HG03521 (cell line): ENCODE data around the gene PDCD2L.
"Not testable (repeated sequence)": the region's sequence is repeated elsewhere in the genome, so short reads cannot be mapped to it uniquely, and the experiment has no call there.

Experiments
- ATAC-seq: cut with Tn5 transposase; IDR thresholded peaks from one replicate; pipeline ENCODE4 v1.9.1; 2021; ENCODE audit warnings: mild to moderate bottlenecking, moderate library complexity; ENCODE audit not compliant: unreplicated experiment

Gene PDCD2L

DNA sequence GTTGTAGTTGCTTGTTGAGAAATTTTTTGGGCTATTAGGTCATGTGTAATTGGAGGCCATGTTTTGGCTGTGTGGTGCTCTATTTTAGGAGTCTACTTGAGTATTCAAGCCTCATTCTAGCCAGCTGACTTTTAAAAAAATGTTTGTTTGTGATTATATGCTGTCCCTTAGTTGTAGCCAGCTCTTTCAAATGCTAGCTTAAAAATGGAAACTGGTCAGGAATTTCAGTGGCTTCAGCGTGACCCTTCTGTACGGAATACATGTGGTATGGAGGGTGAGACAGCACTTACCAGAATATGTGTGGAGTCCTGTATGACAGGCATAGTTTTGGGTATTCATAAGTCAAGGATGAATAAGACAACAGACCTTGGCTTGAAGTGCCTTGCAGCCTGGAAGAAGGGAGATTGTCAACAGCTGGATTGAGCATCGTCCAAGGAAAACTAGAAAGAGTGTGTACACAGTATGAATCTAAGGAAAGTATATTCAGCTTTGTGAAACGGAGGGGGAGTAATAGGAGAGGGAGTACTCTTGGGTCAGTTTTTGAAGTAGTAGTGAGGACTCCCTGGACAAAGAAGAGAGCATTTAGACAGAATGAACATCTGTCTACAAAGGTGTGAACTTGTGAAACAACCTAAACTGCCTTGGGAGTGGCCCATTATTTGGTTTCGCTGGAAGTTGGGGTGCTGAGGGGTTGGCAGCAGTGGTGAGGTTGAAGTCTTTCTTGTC, 57.3 kb downstream of the PDCD2L start:
- no peak for ATAC-seq

DNA sequence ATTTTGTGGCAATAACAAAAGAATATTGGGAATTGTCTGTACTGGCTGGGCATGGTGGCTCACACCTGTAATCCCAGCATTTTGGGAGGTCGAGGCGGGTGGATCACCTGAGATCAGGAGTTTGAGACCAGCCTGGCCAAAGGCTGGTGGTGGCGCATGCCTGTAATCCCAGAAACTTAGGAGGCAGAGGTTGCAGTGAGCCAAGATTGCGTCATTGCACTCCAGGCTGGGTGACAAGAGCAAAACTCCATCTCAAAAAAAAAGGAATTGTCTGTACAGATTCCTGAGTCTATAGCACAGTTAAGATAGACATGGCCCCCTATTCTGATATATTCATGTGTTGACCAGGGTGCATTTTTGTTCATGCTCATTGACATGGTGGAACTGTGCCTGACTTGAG, 60.6 kb downstream of the PDCD2L start:
- not testable (repeated sequence) for ATAC-seq

DNA sequence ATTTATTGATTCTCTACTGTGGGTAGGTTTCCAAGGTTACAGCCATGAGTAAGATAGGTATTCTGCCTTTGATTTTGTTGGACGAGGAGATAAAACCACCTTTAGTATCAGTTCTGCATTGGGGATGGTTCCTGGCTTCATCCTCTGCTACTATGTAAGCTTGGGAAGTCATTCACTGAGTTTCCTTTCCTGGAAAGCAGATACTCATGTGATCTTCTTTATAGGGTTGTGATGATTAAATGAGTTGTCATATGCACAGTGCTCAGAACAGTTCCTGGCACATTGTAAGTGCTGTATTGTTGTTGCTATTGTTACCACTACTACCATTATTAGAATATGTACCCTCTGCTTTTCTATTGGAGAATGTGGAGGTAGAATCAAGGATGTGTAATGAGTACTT, 64.2 kb downstream of the PDCD2L start:
- ATAC-seq = no peak

DNA sequence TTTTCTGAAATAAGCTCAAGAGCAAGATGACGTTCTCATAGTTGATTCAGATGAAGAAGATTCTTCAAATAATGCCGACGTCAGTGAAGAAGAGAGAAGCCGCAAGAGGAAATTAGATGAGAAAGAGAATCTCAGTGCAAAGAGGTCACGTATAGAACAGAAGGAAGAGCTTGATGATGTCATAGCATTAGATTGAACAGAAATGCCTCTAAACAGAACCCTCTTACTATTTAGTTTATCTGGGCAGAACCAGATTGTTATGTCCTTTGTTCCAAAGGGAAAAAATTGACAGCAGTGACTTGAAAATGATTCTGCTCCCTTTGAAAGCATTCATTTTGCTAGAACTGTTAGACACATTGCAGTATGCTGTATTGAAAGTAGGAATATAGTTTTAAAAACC, 64.8 kb downstream of the PDCD2L start:
- not testable (repeated sequence) for ATAC-seq

DNA sequence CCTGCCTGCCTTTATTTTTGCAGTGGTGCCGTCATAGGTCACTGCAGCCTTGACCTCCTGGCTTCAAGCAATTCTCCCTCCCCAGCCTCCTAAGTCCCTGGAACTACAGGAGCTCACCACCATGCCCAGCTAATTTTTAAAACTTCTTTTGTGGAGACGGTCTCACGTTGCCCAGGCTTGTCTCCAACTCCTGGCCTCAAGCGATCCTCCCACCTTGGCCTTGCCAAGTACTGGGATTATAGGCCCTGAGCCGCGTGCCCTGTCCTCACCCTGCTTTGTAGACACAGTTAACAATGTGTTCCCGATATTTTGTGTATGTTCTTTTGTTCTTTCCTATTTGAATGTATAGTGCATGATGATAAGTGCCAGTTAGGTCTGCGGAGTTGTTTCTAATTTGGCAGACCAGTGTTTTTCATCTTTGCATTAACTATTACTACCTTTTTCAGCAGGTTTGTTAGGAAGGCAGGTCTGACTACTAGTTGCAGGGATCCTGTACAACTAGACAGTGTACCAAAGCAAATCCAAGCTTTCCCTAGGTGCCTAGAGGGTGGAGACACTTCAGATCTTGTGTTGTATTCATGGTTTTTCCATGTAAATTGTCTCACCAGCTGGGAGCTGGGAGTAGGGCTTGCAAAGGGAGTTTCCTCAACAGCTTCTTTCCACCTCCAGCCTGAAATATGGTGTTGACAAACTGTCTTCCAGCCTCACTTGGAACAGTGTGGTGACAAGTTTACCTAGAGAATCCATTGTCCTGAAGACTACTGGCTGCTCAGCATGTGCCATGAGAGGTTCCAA, 67.9 kb downstream of the PDCD2L start:
- ATAC-seq = no peak

DNA sequence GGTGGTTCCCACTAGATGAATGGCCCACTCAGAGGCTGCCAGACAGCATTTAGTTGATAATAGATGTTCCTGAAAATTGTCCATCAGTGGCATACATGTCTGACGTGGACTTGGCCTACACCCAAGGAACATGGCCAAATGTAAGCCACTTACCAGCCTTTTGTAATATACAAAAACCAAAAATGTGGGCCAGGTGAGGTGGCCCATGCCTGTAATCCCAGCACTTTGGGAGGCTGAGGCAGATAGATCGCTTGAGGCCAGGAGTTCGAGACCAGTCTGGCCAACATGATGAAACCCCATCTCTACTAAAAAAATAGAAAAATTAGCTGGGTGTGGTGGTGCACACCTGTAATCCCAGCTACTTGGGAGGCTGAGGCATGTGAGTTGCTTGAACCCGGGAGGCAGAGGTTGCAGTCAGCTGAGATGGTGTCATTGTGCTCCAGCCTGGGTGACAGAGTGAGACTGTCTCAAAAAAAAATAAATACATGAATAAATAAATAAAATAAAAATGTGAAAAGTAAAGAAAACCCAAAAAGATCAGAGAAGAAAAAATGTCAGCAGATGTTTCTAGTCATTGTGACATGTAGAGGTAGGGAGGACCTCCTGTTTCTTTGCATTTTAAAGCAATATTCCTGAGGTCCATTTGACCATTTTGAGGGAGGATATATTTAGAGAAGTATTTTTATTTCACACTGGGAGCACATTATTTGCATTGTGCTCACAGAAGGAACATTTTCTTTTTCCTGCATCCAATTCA, 70.2 kb downstream of the PDCD2L start:
- ATAC-seq = no peak

DNA sequence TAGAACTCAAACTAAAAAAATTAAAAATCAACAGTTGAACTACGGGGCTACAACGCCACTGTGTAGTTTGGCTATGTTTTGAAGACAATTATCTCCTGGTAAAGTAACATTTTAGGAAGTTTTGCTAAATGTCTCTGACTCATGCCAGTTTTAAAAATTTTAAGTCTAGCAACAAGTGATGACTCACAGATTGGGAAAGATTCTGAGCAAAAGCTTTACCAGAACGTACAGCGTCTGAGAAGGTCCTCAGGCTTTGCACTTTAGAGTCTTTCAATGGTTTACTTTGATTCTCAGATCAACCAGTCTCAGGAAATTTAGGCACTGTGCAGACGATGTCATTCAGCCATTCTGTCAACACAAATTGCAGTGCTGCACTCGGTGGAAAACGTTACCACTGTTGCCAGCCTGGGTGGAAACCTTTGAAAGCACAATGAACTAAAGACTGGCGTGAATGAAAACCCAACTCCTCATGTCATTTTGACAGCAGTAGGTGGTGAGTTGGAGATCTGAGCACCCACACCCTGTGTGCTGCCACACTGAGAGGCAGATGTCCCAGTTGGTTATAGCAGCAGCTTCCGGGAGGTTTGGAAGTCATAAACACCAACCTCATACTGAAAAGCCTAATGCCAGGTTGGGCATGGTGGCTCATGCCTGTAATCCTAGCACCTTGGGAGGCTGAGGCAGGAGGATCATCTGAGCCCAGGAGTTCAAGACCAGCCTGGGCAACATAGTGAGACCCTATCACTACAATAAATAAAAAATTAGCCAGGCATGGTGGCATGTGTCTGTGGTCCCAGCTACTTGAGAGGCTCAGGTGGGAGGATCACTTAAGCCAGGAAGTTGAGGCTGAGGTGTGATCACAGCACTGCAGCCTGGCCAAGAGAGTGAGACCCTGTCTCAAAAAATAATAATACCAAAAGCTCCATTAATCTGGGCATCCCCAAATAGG, 71.1 kb downstream of the PDCD2L start:
- ATAC-seq = no peak
